GM06990 (cell line): ENCODE results near the gene KIF21B.

ENCODE experiments used
- DNase-seq: peaks from one replicate; pipeline ENCODE4 v3.0.0-alpha.2; 2011; ENCODE audit not compliant: insufficient read length; ENCODE audit errors: extremely low read depth
- H3K27me3 ChIP-seq: replicated peaks from 2 replicates; pipeline ENCODE4 v1.6.0; 2011; ENCODE audit warnings: low read length; ENCODE audit not compliant: control insufficient read depth, insufficient read depth
- H3K36me3 ChIP-seq: 2 replicates; pipeline ENCODE4 v1.5.1; 2011; ENCODE audit warnings: low read length; ENCODE audit not compliant: control insufficient read depth, insufficient read depth
- H3K4me3 ChIP-seq: replicated peaks from 2 replicates; pipeline ENCODE4 v1.5.1; 2011; ENCODE audit warnings: low read depth, mild to moderate bottlenecking, control low read depth, low read length
- TF ChIP-seq, protein P1 (sequence below): IDR thresholded peaks from 2 replicates; pipeline ENCODE4 v1.5.1; 2011; ENCODE audit warnings: low read length, control low read depth, mild to moderate bottlenecking, inconsistent platforms; ENCODE audit not compliant: insufficient read depth, poor library complexity, severe bottlenecking

KIF21B gene

GRCh38 chr1:200982071-200982945 is 41.2 kb downstream of the KIF21B start:
- Histone ChIP-seq H3K27me3 (no peaks in the 10 kb centered on the region), H3K4me3 (no peak overlapping the region), H3K36me3 (peaks cover 23% of the 10 kb centered on the region)
- DNase-seq = no peak
- TF ChIP-seq, protein P1, sequence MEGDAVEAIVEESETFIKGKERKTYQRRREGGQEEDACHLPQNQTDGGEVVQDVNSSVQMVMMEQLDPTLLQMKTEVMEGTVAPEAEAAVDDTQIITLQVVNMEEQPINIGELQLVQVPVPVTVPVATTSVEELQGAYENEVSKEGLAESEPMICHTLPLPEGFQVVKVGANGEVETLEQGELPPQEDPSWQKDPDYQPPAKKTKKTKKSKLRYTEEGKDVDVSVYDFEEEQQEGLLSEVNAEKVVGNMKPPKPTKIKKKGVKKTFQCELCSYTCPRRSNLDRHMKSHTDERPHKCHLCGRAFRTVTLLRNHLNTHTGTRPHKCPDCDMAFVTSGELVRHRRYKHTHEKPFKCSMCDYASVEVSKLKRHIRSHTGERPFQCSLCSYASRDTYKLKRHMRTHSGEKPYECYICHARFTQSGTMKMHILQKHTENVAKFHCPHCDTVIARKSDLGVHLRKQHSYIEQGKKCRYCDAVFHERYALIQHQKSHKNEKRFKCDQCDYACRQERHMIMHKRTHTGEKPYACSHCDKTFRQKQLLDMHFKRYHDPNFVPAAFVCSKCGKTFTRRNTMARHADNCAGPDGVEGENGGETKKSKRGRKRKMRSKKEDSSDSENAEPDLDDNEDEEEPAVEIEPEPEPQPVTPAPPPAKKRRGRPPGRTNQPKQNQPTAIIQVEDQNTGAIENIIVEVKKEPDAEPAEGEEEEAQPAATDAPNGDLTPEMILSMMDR = no peak

DNA sequence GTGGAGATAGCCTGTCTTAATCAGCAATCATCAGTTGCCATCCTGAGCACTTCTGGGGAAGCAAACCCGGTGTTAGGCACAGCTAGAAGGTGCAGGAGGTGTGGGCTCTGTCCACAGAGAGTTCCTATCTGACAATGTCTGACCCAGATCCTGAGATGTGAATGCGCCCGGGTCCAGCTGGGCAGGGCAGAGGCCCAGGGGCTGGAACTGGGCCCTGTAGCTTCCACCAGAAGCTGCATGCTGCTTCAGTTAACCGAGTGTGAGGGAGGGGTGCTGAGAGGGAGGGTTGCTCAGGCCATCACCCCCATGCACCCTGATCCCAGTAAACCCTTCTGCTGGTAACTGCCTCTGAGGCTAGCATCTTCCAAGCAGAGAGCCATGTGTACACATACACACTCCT is 42.2 kb downstream of the KIF21B start:
- peaks cover 25% of the 10 kb centered on the region for H3K36me3 ChIP-seq
- TF ChIP-seq, protein P1 = no peak
- no peak overlapping the region for H3K4me3 ChIP-seq
- DNase-seq = no peak
- H3K27me3 ChIP-seq = no peaks in the 10 kb centered on the region

DNA sequence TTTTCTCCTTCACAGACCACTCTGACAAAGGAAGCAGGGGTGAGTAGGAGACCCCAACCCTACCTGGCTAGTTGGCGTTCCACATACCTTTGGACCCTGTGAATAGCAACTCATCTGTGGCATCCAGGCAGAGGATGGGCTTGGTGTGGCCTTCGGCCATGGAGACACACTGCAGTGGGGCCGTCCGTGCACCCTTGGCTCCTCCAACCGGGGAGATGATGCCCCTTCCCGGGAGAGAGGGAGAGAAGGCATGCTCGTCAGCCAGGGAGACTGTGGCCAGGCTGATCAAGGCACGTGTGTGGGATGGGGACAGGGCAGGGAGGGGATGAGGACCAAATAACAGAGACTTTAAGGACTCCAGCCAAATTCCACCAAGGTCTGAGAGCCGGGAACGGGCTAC is 42.6 kb downstream of the KIF21B start:
- Histone ChIP-seq H3K36me3 (peaks cover 25% of the 10 kb centered on the region), H3K27me3 (no peaks in the 10 kb centered on the region), H3K4me3 (no peak overlapping the region)
- DNase-seq = no peak
- TF ChIP-seq, protein P1 = no peak

GRCh38 chr1:200980452-200980772 is 43.1 kb downstream of the KIF21B start:
- no peaks in the 10 kb centered on the region for H3K27me3 ChIP-seq
- DNase-seq = no peak
- TF ChIP-seq, protein P1 = no peak
- H3K36me3 ChIP-seq = peaks cover 25% of the 10 kb centered on the region
- no peak overlapping the region for H3K4me3 ChIP-seq

DNA sequence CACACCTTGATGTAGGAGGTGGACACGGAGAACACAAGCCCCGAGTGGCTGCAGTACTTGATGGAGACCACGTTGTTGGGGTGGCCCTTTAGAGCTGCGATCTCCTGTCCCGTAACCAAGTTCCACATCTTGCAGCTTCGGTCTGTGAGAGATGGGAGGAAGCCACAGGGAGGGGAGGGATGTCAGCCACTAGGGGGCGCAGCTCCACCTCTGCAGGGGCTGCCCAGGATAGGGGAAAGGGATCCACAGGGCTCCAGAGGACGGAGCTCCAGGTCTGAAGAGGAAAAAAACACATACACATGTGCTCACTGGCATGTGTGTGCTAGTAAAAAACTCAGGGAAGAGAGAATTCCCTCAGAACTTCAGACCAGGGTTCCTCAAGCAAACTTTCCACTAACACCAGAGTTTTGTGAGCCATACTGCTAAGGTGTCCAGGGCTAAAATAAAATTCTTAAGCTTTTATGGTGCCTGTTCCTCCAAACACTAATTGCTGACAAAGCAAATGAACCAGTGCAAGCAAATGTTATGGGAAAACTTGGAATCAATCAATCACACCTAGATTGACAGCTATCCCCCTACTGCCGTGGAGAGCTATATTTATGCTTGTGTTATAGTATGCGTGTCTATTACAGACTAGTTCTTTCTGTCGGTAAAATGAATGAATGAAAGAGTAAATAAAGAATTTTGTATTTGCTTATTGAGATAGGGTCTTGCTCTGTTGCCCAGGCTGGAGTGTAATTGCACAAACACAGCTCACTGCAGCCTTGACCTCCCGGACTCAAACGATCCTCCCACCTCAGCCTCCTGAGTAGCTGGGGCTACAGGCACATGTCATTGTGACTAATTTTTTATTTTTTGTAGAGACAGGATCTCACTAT is 43.7 kb downstream of the KIF21B start:
- DNase-seq = peak; percentile 38
- H3K27me3 ChIP-seq = no peaks in the 10 kb centered on the region
- H3K36me3 ChIP-seq = peaks cover 25% of the 10 kb centered on the region
- H3K4me3 ChIP-seq = no peak overlapping the region
- TF ChIP-seq, protein P1 = peak; percentile 86
